ENCODE data around the gene PPBP.
"Not testable (repeated sequence)": the region's sequence is repeated elsewhere in the genome, so short reads cannot be mapped to it uniquely, and the experiment has no call there.

PPBP gene

DNA sequence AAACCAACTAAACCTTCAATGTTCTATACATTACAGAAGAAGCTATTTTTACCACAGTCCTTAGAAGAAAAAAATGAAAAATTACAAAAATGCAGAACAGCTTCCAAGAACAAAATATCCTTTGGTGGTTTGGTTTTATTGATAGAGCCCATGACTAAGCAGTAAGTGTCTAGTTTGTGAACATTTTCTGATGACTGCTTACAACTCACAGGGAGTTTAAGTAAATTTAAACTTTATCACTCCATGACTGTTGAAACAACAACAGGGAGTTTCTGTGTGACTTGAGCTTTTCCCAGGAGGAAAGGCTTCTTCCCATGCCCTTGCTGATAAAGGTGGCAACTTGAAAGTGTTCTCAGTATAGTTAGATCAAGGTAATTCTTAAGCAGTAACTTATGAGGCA is 9.1 kb downstream of the PPBP start:
- Histone ChIP-seq H3K27ac (ENCODE audit: insufficient read depth, low read depth, low read length, poor library complexity, severe bottlenecking) (no peak overlapping the region), H3K36me3 (ENCODE audit: control insufficient read depth, insufficient read depth, low read length) (no peaks in the 10 kb centered on the region), H3K4me3 (ENCODE audit: insufficient read depth, low read depth, low read length) (no peak overlapping the region), H3K9me3 (ENCODE audit: control insufficient read depth, low read length) (no peaks in the 10 kb centered on the region), H3K4me1 (ENCODE audit: control insufficient read depth, insufficient read depth, low read length) (no peaks in the 10 kb centered on the region), H3K27me3 (ENCODE audit: control insufficient read depth, insufficient read depth, low read length, poor library complexity, severe bottlenecking) (no peaks in the 10 kb centered on the region)

DNA sequence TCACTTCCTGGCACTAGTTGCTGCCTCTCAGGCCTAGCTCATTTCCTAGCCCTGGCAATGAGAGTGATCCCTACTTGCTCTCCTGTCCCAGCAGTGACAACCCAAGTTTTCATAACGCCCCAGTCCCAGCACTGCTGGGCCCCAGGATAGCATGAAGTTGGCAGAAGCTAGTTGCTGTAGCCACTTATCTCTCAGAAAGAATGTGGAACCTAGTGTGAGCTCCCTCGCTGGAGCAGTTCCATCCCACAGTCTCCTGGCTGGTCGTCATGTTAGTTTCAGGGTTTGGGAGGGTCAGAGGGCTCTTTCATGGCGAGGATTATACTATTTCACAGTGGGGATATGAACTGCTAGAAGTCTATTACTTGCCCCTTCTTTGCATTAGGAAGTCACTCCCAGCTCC is 11.3 kb downstream of the PPBP start:
- WGBS, 2 experiments, result 90 to 91% methylated on average over 4 of the region's 4 CpGs
- H3K27me3 ChIP-seq (ENCODE audit: control insufficient read depth, insufficient read depth, low read length, poor library complexity, severe bottlenecking), result no peaks in the 10 kb centered on the region
- H3K36me3 ChIP-seq (ENCODE audit: control insufficient read depth, insufficient read depth, low read length), result no peaks in the 10 kb centered on the region
- H3K9me3 ChIP-seq (ENCODE audit: control insufficient read depth, low read length), result no peaks in the 10 kb centered on the region
- no peak overlapping the region for H3K27ac ChIP-seq (ENCODE audit: insufficient read depth, low read depth, low read length, poor library complexity, severe bottlenecking)
- H3K4me1 ChIP-seq (ENCODE audit: control insufficient read depth, insufficient read depth, low read length), result no peaks in the 10 kb centered on the region
- no peak overlapping the region for H3K4me3 ChIP-seq (ENCODE audit: insufficient read depth, low read depth, low read length)

DNA sequence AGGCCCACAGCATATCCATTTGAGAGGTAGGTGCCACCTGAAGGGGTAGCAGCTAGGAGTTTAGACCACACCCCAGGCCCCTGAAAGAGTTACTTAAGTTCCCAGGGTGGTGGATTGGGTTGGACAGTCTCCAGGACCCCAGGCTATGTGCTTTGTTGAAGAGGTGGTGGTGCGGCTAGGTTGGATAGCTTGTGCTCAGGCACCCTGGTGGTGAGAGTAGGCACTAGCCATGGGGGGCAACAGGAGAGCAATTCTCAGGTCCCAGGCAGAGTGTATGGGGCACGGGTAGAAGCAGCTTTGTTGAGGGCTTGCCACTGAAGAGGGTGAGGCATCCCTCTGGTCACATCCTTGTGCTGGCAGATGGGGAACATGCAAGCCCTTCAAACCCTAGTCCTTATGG is 11.8 kb downstream of the PPBP start:
- Histone ChIP-seq H3K27me3 (ENCODE audit: control insufficient read depth, insufficient read depth, low read length, poor library complexity, severe bottlenecking) (no peaks in the 10 kb centered on the region), H3K4me3 (ENCODE audit: insufficient read depth, low read depth, low read length) (no peak overlapping the region), H3K36me3 (ENCODE audit: control insufficient read depth, insufficient read depth, low read length) (no peaks in the 10 kb centered on the region), H3K9me3 (ENCODE audit: control insufficient read depth, low read length) (no peaks in the 10 kb centered on the region), H3K27ac (ENCODE audit: insufficient read depth, low read depth, low read length, poor library complexity, severe bottlenecking) (no peak overlapping the region), H3K4me1 (ENCODE audit: control insufficient read depth, insufficient read depth, low read length) (no peaks in the 10 kb centered on the region)
- 82 to 92% methylated on average over 2 of the region's 2 CpGs for WGBS, 2 experiments

DNA sequence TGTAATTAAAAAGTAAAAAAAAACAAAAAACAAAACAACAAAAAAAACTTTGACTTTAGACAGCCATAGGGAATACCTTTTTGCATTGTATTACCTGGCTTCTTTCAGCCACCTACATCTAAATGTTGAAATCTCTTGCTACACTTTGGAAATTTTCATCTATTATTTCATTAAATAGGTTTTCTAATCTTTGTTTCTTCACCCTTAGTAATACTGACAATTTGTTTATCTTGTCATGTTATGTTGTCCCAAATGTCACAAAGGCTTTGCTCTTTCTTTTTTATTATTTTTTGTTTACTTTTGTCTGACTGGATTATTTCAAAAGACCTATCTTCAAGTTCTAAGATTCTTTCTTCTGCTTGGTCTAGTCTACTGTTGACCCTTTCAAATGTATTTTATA is 13.6 kb downstream of the PPBP start:
- Histone ChIP-seq H3K4me3 (ENCODE audit: insufficient read depth, low read depth, low read length) (no peak overlapping the region), H3K4me1 (ENCODE audit: control insufficient read depth, insufficient read depth, low read length) (no peaks in the 10 kb centered on the region), H3K9me3 (ENCODE audit: control insufficient read depth, low read length) (no peaks in the 10 kb centered on the region), H3K27ac (ENCODE audit: insufficient read depth, low read depth, low read length, poor library complexity, severe bottlenecking) (no peak overlapping the region), H3K36me3 (ENCODE audit: control insufficient read depth, insufficient read depth, low read length) (no peaks in the 10 kb centered on the region), H3K27me3 (ENCODE audit: control insufficient read depth, insufficient read depth, low read length, poor library complexity, severe bottlenecking) (no peaks in the 10 kb centered on the region)

DNA sequence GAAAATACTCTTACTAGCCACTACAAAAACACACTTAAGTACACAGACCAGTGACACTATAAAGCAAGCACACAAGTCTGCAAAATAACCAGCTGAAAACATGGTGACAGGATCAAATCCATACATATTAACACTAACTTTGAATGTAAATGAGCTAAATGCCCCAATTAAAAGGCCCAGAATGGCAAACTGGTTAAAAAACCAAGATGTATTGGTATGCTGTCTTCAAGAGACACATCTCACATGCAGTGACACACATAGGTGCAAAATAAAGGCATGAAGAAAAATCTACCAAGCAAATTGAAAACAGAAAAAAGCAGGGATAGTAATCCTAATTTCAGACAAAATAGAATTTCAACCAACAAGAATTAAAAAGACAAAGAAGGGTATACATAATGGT is 17.0 kb downstream of the PPBP start:
- H3K4me3 ChIP-seq (ENCODE audit: insufficient read depth, low read depth, low read length), result no peak overlapping the region
- no peaks in the 10 kb centered on the region for H3K36me3 ChIP-seq (ENCODE audit: control insufficient read depth, insufficient read depth, low read length)
- no peaks in the 10 kb centered on the region for H3K27me3 ChIP-seq (ENCODE audit: control insufficient read depth, insufficient read depth, low read length, poor library complexity, severe bottlenecking)
- no peaks in the 10 kb centered on the region for H3K4me1 ChIP-seq (ENCODE audit: control insufficient read depth, insufficient read depth, low read length)
- H3K27ac ChIP-seq (ENCODE audit: insufficient read depth, low read depth, low read length, poor library complexity, severe bottlenecking), result no peak overlapping the region
- no peaks in the 10 kb centered on the region for H3K9me3 ChIP-seq (ENCODE audit: control insufficient read depth, low read length)

DNA sequence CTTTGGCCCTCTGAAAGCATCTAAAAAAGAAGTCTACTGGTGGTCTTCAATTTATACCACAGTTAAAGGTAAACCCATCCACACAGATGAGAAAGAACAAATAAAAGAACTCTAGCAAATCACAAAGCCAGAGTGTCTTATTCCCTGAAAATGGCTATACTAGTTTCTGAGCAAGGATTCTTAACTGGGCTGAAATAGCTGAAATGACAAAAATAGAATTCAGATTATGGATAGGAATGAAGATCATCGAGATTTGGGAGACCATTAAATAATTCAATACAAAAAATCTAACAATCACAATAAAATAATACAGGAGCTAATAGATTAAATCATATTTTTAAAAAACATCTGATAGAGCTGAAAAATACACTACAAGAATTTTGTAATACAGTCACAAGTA is 18.0 kb downstream of the PPBP start:
- Histone ChIP-seq H3K27me3 (ENCODE audit: control insufficient read depth, insufficient read depth, low read length, poor library complexity, severe bottlenecking) (no peaks in the 10 kb centered on the region), H3K36me3 (ENCODE audit: control insufficient read depth, insufficient read depth, low read length) (no peaks in the 10 kb centered on the region), H3K27ac (ENCODE audit: insufficient read depth, low read depth, low read length, poor library complexity, severe bottlenecking) (no peak overlapping the region), H3K9me3 (ENCODE audit: control insufficient read depth, low read length) (no peaks in the 10 kb centered on the region), H3K4me1 (ENCODE audit: control insufficient read depth, insufficient read depth, low read length) (no peaks in the 10 kb centered on the region), H3K4me3 (ENCODE audit: insufficient read depth, low read depth, low read length) (no peak overlapping the region)
- no CpG with 5 or more reads among the region's 1 CpG for WGBS, 2 experiments

DNA sequence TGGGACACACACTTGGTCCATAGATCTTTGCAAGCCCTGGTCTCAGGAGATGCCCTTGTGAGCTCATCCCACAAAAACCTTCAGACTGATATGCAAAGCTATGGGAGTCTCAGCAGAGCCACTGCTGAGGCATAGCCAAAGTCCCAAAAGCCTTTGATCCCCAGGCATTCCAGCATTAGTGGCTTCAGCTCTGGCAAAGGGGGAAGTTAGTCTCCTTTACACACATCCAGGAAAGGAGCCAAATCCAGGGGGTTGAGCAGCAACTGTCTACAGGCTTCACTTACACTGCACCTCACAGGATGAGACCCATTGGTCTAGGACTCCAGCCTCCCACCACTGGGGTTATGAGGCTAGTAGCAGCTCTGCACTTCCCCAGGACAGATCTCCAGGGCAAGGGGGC is 20.1 kb downstream of the PPBP start:
- Histone ChIP-seq H3K4me1 (ENCODE audit: control insufficient read depth, insufficient read depth, low read length) (no peaks in the 10 kb centered on the region), H3K27me3 (ENCODE audit: control insufficient read depth, insufficient read depth, low read length, poor library complexity, severe bottlenecking) (no peaks in the 10 kb centered on the region), H3K27ac (ENCODE audit: insufficient read depth, low read depth, low read length, poor library complexity, severe bottlenecking) (no peak overlapping the region), H3K9me3 (ENCODE audit: control insufficient read depth, low read length) (no peaks in the 10 kb centered on the region), H3K4me3 (ENCODE audit: insufficient read depth, low read depth, low read length) (no peak overlapping the region), H3K36me3 (ENCODE audit: control insufficient read depth, insufficient read depth, low read length) (no peaks in the 10 kb centered on the region)

DNA sequence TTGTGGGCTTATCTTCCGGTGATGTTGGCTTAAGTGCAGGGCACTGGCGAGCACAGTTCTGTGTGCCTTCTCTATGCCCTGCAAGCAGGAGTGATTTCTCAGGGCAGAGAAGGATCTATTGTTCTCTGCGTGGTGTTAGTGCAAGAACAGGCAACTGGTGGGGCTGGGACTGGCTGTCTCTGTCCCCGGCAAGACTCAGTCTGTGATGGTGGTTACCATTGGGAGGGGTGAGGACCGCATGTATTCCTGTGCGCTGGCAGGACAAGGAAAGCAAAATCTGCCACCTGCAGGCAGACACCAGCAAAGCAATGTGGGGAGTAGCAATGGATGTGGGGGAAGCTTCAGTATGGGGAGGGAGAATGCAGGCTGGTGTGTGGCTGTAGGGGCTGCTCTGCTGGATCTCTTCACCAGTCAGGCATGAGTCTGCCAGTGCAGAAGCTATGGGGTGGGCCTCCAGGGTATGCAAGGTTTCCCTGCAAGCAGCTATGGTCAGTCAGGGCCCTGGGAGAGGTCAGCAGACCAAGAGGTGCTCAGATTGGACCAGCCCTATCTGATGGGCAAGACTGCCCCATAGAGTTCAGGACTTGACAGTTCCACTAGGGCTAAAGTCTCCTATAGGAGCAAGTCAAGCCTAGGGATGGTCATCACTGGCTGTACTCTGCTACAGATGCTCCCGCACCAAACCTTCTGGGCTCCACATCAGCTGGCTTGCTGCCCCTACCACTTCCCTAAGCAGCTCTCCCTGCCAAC is 23.0 kb downstream of the PPBP start:
- no peak overlapping the region for H3K4me3 ChIP-seq (ENCODE audit: insufficient read depth, low read depth, low read length)
- H3K27me3 ChIP-seq (ENCODE audit: control insufficient read depth, insufficient read depth, low read length, poor library complexity, severe bottlenecking), result no peaks in the 10 kb centered on the region
- no peaks in the 10 kb centered on the region for H3K36me3 ChIP-seq (ENCODE audit: control insufficient read depth, insufficient read depth, low read length)
- H3K4me1 ChIP-seq (ENCODE audit: control insufficient read depth, insufficient read depth, low read length), result no peaks in the 10 kb centered on the region
- no peak overlapping the region for H3K27ac ChIP-seq (ENCODE audit: insufficient read depth, low read depth, low read length, poor library complexity, severe bottlenecking)
- WGBS, 2 experiments, result 67 to 69% methylated on average over 7 of the region's 7 CpGs
- H3K9me3 ChIP-seq (ENCODE audit: control insufficient read depth, low read length), result no peaks in the 10 kb centered on the region

DNA sequence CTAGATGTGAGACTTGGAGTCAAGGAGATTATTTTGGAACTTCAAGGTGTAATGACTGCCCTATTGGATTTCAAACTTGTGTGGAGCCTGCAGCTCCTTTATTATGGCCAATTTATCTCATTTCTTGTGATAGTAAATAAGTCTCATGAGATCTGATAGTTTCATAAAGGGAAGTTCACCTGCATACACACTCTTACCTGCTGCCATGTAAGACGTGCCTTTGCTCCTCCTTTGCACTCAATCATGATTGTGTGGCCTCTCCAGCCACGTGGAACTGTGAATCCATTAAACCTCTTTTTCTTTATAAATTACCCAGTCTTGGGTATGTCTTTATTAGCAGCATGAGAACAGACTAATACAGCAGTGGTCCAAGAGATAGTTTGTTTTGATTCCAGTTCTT is 25.3 kb downstream of the PPBP start:
- H3K27ac ChIP-seq (ENCODE audit: insufficient read depth, low read depth, low read length, poor library complexity, severe bottlenecking), result no peak overlapping the region
- H3K27me3 ChIP-seq (ENCODE audit: control insufficient read depth, insufficient read depth, low read length, poor library complexity, severe bottlenecking), result no peaks in the 10 kb centered on the region
- no peak overlapping the region for H3K4me3 ChIP-seq (ENCODE audit: insufficient read depth, low read depth, low read length)
- 84 to 95% methylated on average over 2 of the region's 2 CpGs for WGBS, 2 experiments
- no peaks in the 10 kb centered on the region for H3K4me1 ChIP-seq (ENCODE audit: control insufficient read depth, insufficient read depth, low read length)
- no peaks in the 10 kb centered on the region for H3K36me3 ChIP-seq (ENCODE audit: control insufficient read depth, insufficient read depth, low read length)
- no peaks in the 10 kb centered on the region for H3K9me3 ChIP-seq (ENCODE audit: control insufficient read depth, low read length)

DNA sequence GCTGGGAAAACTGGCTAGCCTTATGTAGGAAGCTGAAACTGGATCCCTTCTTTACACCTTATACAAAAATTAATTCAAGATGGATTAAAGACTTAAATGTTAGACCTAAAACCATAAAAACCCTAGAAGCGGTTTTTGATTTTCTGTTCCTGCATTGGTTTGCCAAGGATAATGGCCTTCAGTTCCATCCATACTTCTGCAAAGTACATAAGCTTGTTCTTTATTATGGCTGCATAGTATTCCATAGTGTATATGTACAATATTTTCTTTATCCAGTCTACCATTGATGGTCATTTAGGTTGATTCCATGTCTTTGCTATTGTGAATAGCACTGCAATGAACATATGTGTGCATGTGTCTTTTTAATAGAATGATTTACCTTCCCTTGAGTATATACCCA is 28.9 kb downstream of the PPBP start:
- WGBS, 2 experiments, result 82 to 100% methylated on average over 1 of the region's 1 CpG
- not testable (repeated sequence) for H3K27ac ChIP-seq (ENCODE audit: insufficient read depth, low read depth, low read length, poor library complexity, severe bottlenecking); H3K36me3 ChIP-seq (ENCODE audit: control insufficient read depth, insufficient read depth, low read length); H3K4me1 ChIP-seq (ENCODE audit: control insufficient read depth, insufficient read depth, low read length); H3K4me3 ChIP-seq (ENCODE audit: insufficient read depth, low read depth, low read length); H3K27me3 ChIP-seq (ENCODE audit: control insufficient read depth, insufficient read depth, low read length, poor library complexity, severe bottlenecking); H3K9me3 ChIP-seq (ENCODE audit: control insufficient read depth, low read length)

DNA sequence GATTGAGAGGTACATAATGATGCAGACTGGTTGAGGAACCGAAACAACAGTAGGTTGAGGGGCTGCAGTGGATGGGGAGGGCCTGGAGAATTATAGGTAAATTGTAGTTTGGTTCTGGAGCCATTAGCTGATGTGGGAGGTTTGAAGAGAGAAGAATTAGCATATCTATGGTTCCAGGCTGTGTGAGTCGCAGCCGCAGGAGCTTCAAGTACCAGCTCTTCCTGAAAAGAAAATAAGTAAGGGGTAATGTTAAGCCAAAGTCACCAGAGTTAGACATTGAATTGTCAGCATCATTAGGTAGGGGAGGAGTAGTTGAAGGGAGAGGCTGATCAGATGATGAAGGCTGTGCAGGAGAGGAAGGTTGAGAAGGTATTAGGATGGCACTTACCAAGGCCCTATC is 35.6 kb downstream of the PPBP start:
- no peak overlapping the region for H3K4me3 ChIP-seq (ENCODE audit: insufficient read depth, low read depth, low read length)
- 57 to 72% methylated on average over 3 of the region's 3 CpGs for WGBS, 2 experiments
- H3K27me3 ChIP-seq (ENCODE audit: control insufficient read depth, insufficient read depth, low read length, poor library complexity, severe bottlenecking), result no peaks in the 10 kb centered on the region
- H3K27ac ChIP-seq (ENCODE audit: insufficient read depth, low read depth, low read length, poor library complexity, severe bottlenecking), result no peak overlapping the region
- H3K4me1 ChIP-seq (ENCODE audit: control insufficient read depth, insufficient read depth, low read length), result no peaks in the 10 kb centered on the region
- no peaks in the 10 kb centered on the region for H3K9me3 ChIP-seq (ENCODE audit: control insufficient read depth, low read length)
- H3K36me3 ChIP-seq (ENCODE audit: control insufficient read depth, insufficient read depth, low read length), result no peaks in the 10 kb centered on the region
